Left ventricle myocardium inferior (tissue), 1 donor: Measurements from ENCODE around the gene SCAI. TPM values are rescaled to one million over a fixed set of nuclear protein-coding genes. Genes with fewer than 3 reads are reported as not detected.
A peak's percentile ranks its signal among the peaks of the same experiment; 100 is the strongest.

Experiments used
- DNase-seq: peaks from one replicate; pipeline ENCODE4 v3.0.0-alpha.2; 2020
- H3K27ac ChIP-seq: fragments of 200-600 bp; replicated peaks from 2 replicates; pipeline ENCODE4 v1.8.0; 2021
- H3K27me3 ChIP-seq: fragments of 200-600 bp; 2 replicates; pipeline ENCODE4 v1.8.0; 2021; ENCODE audit warnings: low read depth
- H3K36me3 ChIP-seq: fragments of 200-600 bp; 2 replicates; pipeline ENCODE4 v1.8.0; 2021
- H3K4me1 ChIP-seq: fragments of 200-600 bp; 2 replicates; pipeline ENCODE4 v1.8.0; 2021
- H3K4me3 ChIP-seq: fragments of 200-600 bp; 2 replicates; pipeline ENCODE4 v1.8.0; 2021; ENCODE audit warnings: mild to moderate bottlenecking, moderate library complexity
- H3K9me3 ChIP-seq: fragments of 200-600 bp; replicated peaks from 2 replicates; pipeline ENCODE4 v1.8.0; 2021
- intact Hi-C: fragments of 100-400 bp; cut with micrococcal nuclease; formaldehyde crosslinking; loops from one replicate; pipeline ENCODE4 v1.11.0; 2022
- total RNA-seq: library from RNA; stranded (reverse); fragmentation: NEBNext Ultra II Directional; extraction: Animal tissue kit (Norgen Biotek cat#: 25700); gene quantifications from one replicate; pipeline ENCODE4 v1.2.1, GENCODE V29; 2021
- TF ChIP-seq, protein P1 (sequence below): fragments of 200-600 bp; IDR thresholded peaks from 2 replicates; pipeline ENCODE4 v1.8.0; 2021; ENCODE audit warnings: antibody characterized with exemption, mild to moderate bottlenecking, borderline replicate concordance
- donor health status: DM: no; HTN: yes; CAD: no; lungs with severe emphysema.

SCAI gene
- total RNA-seq, 1 donor from 2014 or later: 2.7 TPM

DNA sequence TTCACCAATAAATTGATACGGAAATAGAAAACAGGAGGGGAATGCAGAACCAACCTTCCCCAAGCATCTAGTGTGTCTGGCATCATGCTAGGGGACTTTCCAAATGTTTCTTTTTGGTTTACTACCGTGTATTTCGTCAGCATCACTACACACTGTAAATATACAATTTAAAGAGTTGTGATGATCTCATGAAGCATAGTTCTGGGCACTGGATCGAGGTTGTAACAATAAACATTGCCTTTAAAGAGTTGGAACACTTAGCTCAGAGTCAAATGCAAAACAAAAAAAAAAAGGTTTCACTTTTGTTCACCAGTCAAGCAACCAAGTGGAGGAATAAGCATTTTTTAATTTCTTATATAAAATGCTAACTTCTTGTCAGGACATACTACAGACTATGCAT lies 2.9 kb upstream of the SCAI start:
- intact Hi-C loops: no loop called here
- Histone ChIP-seq H3K9me3 (no peaks in the 10 kb centered on the region), H3K36me3 (peaks cover 23% of the 10 kb centered on the region), H3K27ac (no peak overlapping the region), H3K4me3 (no peak overlapping the region), H3K4me1 (peaks cover 24% of the 10 kb centered on the region), H3K27me3 (no peaks in the 10 kb centered on the region)
- TF ChIP-seq, protein P1, sequence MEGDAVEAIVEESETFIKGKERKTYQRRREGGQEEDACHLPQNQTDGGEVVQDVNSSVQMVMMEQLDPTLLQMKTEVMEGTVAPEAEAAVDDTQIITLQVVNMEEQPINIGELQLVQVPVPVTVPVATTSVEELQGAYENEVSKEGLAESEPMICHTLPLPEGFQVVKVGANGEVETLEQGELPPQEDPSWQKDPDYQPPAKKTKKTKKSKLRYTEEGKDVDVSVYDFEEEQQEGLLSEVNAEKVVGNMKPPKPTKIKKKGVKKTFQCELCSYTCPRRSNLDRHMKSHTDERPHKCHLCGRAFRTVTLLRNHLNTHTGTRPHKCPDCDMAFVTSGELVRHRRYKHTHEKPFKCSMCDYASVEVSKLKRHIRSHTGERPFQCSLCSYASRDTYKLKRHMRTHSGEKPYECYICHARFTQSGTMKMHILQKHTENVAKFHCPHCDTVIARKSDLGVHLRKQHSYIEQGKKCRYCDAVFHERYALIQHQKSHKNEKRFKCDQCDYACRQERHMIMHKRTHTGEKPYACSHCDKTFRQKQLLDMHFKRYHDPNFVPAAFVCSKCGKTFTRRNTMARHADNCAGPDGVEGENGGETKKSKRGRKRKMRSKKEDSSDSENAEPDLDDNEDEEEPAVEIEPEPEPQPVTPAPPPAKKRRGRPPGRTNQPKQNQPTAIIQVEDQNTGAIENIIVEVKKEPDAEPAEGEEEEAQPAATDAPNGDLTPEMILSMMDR: no peak
- no peak for DNase-seq

DNA sequence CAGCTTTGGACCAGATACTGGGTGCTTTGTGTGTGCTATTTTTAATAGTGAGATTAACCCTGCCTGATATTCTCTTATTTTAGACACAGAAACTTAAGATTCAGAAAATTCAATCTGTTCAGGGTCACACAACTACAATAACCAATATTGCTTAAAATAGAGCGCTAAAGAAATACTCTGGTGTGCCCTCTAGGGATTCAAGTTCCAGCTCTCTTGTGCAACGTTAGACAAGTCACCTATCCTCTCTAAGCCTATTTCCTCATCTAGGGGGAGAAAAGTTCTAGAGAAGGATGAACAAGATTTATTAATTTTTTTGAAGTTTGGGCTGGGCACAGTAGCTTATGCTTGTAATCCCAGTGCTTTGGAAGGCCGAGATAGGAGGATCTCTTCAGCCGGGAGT lies 2.1 kb upstream of the SCAI start:
- intact Hi-C loops: no loop called here
- Histone ChIP-seq H3K27me3 (no peaks in the 10 kb centered on the region), H3K4me3 (no peak overlapping the region), H3K36me3 (peaks cover 15% of the 10 kb centered on the region), H3K27ac (no peak overlapping the region), H3K4me1 (peaks cover 24% of the 10 kb centered on the region), H3K9me3 (no peaks in the 10 kb centered on the region)
- TF ChIP-seq, protein P1: no peak
- no peak for DNase-seq

GRCh38 chr9:125142560-125143376 lies 560 bp downstream of the SCAI start:
- DNase-seq: no peak
- TF ChIP-seq, protein P1: no peak

DNA sequence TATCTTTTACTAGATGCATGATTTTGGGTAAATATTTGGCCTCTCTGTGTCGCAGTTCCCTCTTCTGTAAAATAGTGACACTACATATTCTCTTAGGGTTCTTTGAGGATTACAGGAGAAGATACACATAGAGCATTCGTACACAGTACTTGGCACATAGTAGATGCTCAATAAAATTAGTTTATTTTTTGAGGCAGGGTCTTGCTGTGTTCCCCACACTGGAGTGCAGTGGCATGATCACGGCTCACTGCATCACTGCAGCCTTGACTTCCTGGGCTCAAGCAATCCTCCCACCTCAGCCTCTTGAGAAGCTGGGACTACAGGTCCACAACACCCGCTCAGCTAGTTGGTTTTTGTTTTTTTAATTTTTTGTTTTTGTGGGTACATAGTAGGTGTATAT lies 1.6 kb downstream of the SCAI start:
- Histone ChIP-seq H3K27me3 (no peaks in the 10 kb centered on the region), H3K36me3 (no peaks in the 10 kb centered on the region), H3K9me3 (no peaks in the 10 kb centered on the region), H3K27ac (no peak overlapping the region), H3K4me1 (peaks cover 19% of the 10 kb centered on the region), H3K4me3 (no peak overlapping the region)
- intact Hi-C loops: no loop called here
- DNase-seq: no peak
- TF ChIP-seq, protein P1: no peak

More at GRCh38 chr9:125142560-125143376, 560 bp downstream of the SCAI start:
- intact Hi-C loops: no loop called here
- peaks cover 19% of the 10 kb centered on the region for H3K4me1 ChIP-seq
- no peaks in the 10 kb centered on the region for H3K9me3 ChIP-seq
- no peaks in the 10 kb centered on the region for H3K36me3 ChIP-seq
- peak overlapping the region; percentile 80 for H3K4me3 ChIP-seq
- H3K27me3 ChIP-seq: no peaks in the 10 kb centered on the region
- peak overlapping the region; percentile 65 for H3K27ac ChIP-seq

- no peaks in the 10 kb centered on the region for H3K27me3 ChIP-seq
- intact Hi-C loops: no loop called here
- no peak overlapping the region for H3K27ac ChIP-seq
- H3K4me1 ChIP-seq: peaks cover 19% of the 10 kb centered on the region
- no peak overlapping the region for H3K4me3 ChIP-seq
- DNase-seq: no peak
- no peaks in the 10 kb centered on the region for H3K9me3 ChIP-seq
- H3K36me3 ChIP-seq: no peaks in the 10 kb centered on the region
- TF ChIP-seq, protein P1: no peak
These were observed 2.1 kb downstream of the SCAI start for GRCh38 chr9:125141251-125141650.
